PC-3 (cell line): Measurements from ENCODE around the gene GDPD5. TPM values are rescaled to one million over a fixed set of nuclear protein-coding genes. Genes with fewer than 3 reads are reported as not detected.

ENCODE experiments used
- ATAC-seq: fragments of 200-7000 bp; cut with Tn5 transposase; 2 replicates; pipeline ENCODE4 v1.9.1; 2020; ENCODE audit warnings: mild to moderate bottlenecking, moderate library complexity
- BruUV-seq: library from RNA; stranded (reverse); fragments of 400-500 nt; replicated peaks from 2 replicates; lab custom pipeline; 2021; lab: Mats Ljungman, UMichigan
- CTCF ChIA-PET: fragments of 300-600 bp; sonication (Branson Sonifier 250); formaldehyde crosslinking; loops from one replicate; lab custom pipeline; 2022; ENCODE audit warnings: antibody characterized with exemption; lab: Charles Lee
- POLR2A ChIA-PET: fragments of 300-600 bp; sonication (Branson Sonifier 250); formaldehyde crosslinking; loops from one replicate; lab custom pipeline; 2022; ENCODE audit warnings: antibody characterized with exemption; ENCODE audit not compliant: unreplicated experiment; lab: Charles Lee
- DNase-seq: peaks from one replicate; pipeline ENCODE4 v3.0.0-alpha.2; 2015
- H2AFZ ChIP-seq: fragments of 300-600 bp; sonication (generic); 2 replicates; pipeline ENCODE4 v1.6.0; 2016; ENCODE audit warnings: antibody characterized with exemption, low read length
- H3F3A ChIP-seq: fragments of 300-600 bp; sonication (generic); one replicate; pipeline ENCODE4 v1.6.0; 2017; ENCODE audit warnings: antibody characterized with exemption, low read length, control low read depth, mild to moderate bottlenecking; ENCODE audit not compliant: unreplicated experiment
- H3K27ac ChIP-seq: fragments of 300-600 bp; sonication (generic); 2 replicates; pipeline ENCODE4 v1.5.1; 2016; ENCODE audit warnings: mild to moderate bottlenecking, low read length
- H3K27me3 ChIP-seq: fragments of 300-600 bp; sonication (generic); 2 replicates; pipeline ENCODE4 v1.6.1; 2016; ENCODE audit warnings: low read length, mixed read lengths
- H3K36me3 ChIP-seq: fragments of 300-600 bp; sonication (generic); 2 replicates; pipeline ENCODE4 v1.6.1; 2016; ENCODE audit warnings: low read depth, mixed run types, low read length, mixed read lengths
- H3K4me1 ChIP-seq: fragments of 300-600 bp; sonication (generic); 2 replicates; pipeline ENCODE4 v1.5.1; 2016; ENCODE audit warnings: low read length; ENCODE audit not compliant: insufficient read depth
- H3K4me2 ChIP-seq: fragments of 300-600 bp; sonication (generic); 2 replicates; pipeline ENCODE4 v1.6.0; 2016; ENCODE audit warnings: low read length
- H3K4me3 ChIP-seq: fragments of 300-600 bp; sonication (generic); 2 replicates; pipeline ENCODE4 v1.5.1; 2016; ENCODE audit warnings: mild to moderate bottlenecking, low read length, mixed read lengths
- H3K79me2 ChIP-seq: fragments of 300-600 bp; sonication (generic); 2 replicates; pipeline ENCODE4 v1.6.1; 2017; ENCODE audit warnings: low read length, mixed read lengths
- H3K9ac ChIP-seq: fragments of 300-600 bp; sonication (generic); 2 replicates; pipeline ENCODE4 v1.6.0; 2016; ENCODE audit warnings: mild to moderate bottlenecking, low read length
- H3K9me2 ChIP-seq: fragments of 300-600 bp; sonication (generic); replicated peaks from 2 replicates; pipeline ENCODE4 v1.6.1; 2016; ENCODE audit warnings: mixed run types, low read length, mixed read lengths
- H3K9me3 ChIP-seq: fragments of 300-600 bp; sonication (generic); 2 replicates; pipeline ENCODE4 v1.6.1; 2016; ENCODE audit warnings: low read length, mixed read lengths
- H4K20me1 ChIP-seq: fragments of 300-600 bp; sonication (generic); 2 replicates; pipeline ENCODE4 v1.6.1; 2016; ENCODE audit warnings: low read length, mixed read lengths
- CTCF ChIP-seq: fragments of 300-600 bp; sonication (generic); conservative IDR thresholded peaks from 2 replicates; pipeline ENCODE4 v1.5.1; 2017; ENCODE audit warnings: antibody characterized with exemption, low read depth, mild to moderate bottlenecking, low read length
- EZH2 ChIP-seq: fragments of 300-600 bp; sonication (generic); IDR thresholded peaks from one replicate; pipeline ENCODE4 v1.6.1; 2017; ENCODE audit warnings: antibody characterized with exemption, mild to moderate bottlenecking, low read length; ENCODE audit not compliant: unreplicated experiment
- EZH2phosphoT487 ChIP-seq: fragments of 300-600 bp; sonication (generic); IDR thresholded peaks from 2 replicates; pipeline ENCODE4 v1.6.1; 2018; ENCODE audit warnings: mild to moderate bottlenecking, antibody characterized with exemption, low read length, borderline replicate concordance
- intact Hi-C: fragments of 100-400 bp; cut with micrococcal nuclease; formaldehyde crosslinking; loops from 2 replicates; pipeline ENCODE4 v1.9.0; 2023
- total RNA-seq: library from RNA; depleted of rRNA; stranded (reverse); fragments of >200 nt; gene quantifications from 2 replicates; pipeline ENCODE4 v1.2.3, GENCODE V29; 2014

GDPD5 gene
- total RNA-seq, 1 experiment from 2014 or later = 21.4 TPM

- no peak for DNase-seq
- Histone ChIP-seq H3K36me3 (peaks cover 39% of the 10 kb centered on the region; the same call in 1 of the 2 replicates), H3K9me3 (no peaks in the 10 kb centered on the region), H3K27ac (no peak overlapping the region), H3K79me2 (peaks cover under 1% of the 10 kb centered on the region; the same call in 1 of the 2 replicates), H3F3A (no peaks in the 10 kb centered on the region), H3K4me1 (no peaks in the 10 kb centered on the region), H3K4me3 (no peak overlapping the region), H3K27me3 (no peaks in the 10 kb centered on the region), H2AFZ (no peak overlapping the region), H3K9ac (no peak overlapping the region), H4K20me1 (no peaks in the 10 kb centered on the region), H3K4me2 (no peak overlapping the region), H3K9me2 (no peaks in the 10 kb centered on the region)
- ATAC-seq = no peak
- intact Hi-C loops = no loop called here
- ChIA-PET POLR2A (no interaction called here), CTCF (no interaction called here)
- TF ChIP-seq EZH2phosphoT487 = no peak
- TF ChIP-seq CTCF = no peak
- no peak for TF ChIP-seq EZH2
- BruUV-seq = no TSS peak
Observed at GRCh38 chr11:75572744-75573143, 47.0 kb upstream of the GDPD5 start.

- ChIA-PET CTCF (interaction anchor here (0.6 kb wide), 1 partner anchor 11 kb away, joined by 4 read pairs; no protein-coding TSS in a partner anchor), POLR2A (no interaction called here)
- Histone ChIP-seq H2AFZ (no peak overlapping the region), H4K20me1 (no peaks in the 10 kb centered on the region), H3F3A (no peaks in the 10 kb centered on the region), H3K4me3 (no peak overlapping the region), H3K9ac (no peak overlapping the region), H3K27me3 (no peaks in the 10 kb centered on the region), H3K79me2 (peaks cover 10% of the 10 kb centered on the region), H3K9me3 (no peaks in the 10 kb centered on the region), H3K27ac (no peak overlapping the region), H3K4me2 (no peak overlapping the region), H3K36me3 (peaks cover 47% of the 10 kb centered on the region; the same call in 1 of the 2 replicates), H3K4me1 (no peaks in the 10 kb centered on the region), H3K9me2 (no peaks in the 10 kb centered on the region)
- intact Hi-C loops = no loop called here
- ATAC-seq (no peak), DNase-seq (no peak)
- no TSS peak for BruUV-seq
- TF ChIP-seq EZH2phosphoT487 (no peak), CTCF (no peak), EZH2 (no peak)
Observed at GRCh38 chr11:75571625-75572024, 45.9 kb upstream of the GDPD5 start.

DNA sequence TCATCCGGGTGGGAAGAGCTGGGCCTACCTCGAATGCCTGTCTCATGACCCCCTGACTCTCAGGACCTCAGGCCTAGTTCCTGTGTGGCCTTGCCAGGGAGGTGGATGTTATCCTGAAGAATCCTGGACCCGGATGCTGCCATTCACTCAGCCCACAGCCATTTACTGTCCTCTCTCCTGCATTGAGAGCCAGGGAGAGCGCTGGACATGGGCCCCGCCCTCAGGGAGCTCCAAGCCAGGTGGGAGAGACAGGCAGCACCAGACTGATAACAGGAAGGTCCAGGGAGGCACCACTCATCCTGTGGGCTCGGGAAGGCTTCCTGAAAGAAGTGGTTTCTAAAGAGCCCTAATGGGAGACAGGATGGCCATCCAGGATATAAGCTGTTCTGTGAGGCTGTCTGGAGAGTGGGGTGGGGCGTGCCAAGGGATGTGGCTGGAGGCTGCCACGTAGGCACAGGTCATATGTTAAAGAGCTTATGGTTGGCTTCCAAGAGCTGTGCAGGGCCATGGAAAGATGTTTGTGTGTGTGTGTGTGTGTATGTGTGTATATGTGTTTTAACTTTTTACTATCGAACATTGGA is 44.9 kb upstream of the GDPD5 start:
- no peaks in the 10 kb centered on the region for H3F3A ChIP-seq
- H3K79me2 ChIP-seq = peaks cover 20% of the 10 kb centered on the region
- H3K4me3 ChIP-seq = no peak overlapping the region
- no peaks in the 10 kb centered on the region for H3K9me2 ChIP-seq
- no peak overlapping the region for H3K4me2 ChIP-seq
- no peak overlapping the region for H3K9ac ChIP-seq
- no peak for DNase-seq
- TF ChIP-seq EZH2 = no peak
- no peak for TF ChIP-seq EZH2phosphoT487
- no peak for TF ChIP-seq CTCF
- H4K20me1 ChIP-seq = no peaks in the 10 kb centered on the region
- no TSS peak for BruUV-seq
- H3K27ac ChIP-seq = no peak overlapping the region
- H2AFZ ChIP-seq = no peak overlapping the region
- peaks cover 4% of the 10 kb centered on the region for H3K4me1 ChIP-seq
- no peaks in the 10 kb centered on the region for H3K27me3 ChIP-seq
- ATAC-seq = no peak
- intact Hi-C loops = no loop called here
- H3K9me3 ChIP-seq = no peaks in the 10 kb centered on the region
- peaks cover 48% of the 10 kb centered on the region; the same call in 1 of the 2 replicates for H3K36me3 ChIP-seq
- POLR2A ChIA-PET = no interaction called here
- CTCF ChIA-PET = interaction anchor here (0.6 kb wide), 1 partner anchor 10 kb away, joined by 4 read pairs; no protein-coding TSS in a partner anchor
